Measurements from ENCODE around the gene GLG1.
"Not testable (repeated sequence)": the region's sequence is repeated elsewhere in the genome, so short reads cannot be mapped to it uniquely, and the experiment has no call there.

GLG1 gene

GRCh38 chr16:74606521-74607309 lies at the start of gene GLG1:
GLG1 (minus strand) TSS chr16:74607114; CDS start chr16:74607094, 20 bp downstream.
- DNase-seq (ENCODE audit: low read depth): peak; percentile 37
- TF ChIP-seq CTCF (IDR thresholded peaks at IDR 0.05; ENCODE audit: control insufficient read depth, extremely low read depth, insufficient read depth): 0 out of 2 replicates have a peak, but pooled peaks have one; percentile 7
- H3K4me3 ChIP-seq (ENCODE audit: low read depth, low read length): peak within 1 kb of the TSS; percentile 95

- no peak for TF ChIP-seq CTCF (IDR thresholded peaks at IDR 0.05; ENCODE audit: control insufficient read depth, extremely low read depth, insufficient read depth)
- H3K4me3 ChIP-seq (ENCODE audit: low read depth, low read length): no peak overlapping the region
- no peak for DNase-seq (ENCODE audit: low read depth)
These were observed 47.7 kb upstream of the GLG1 start for GRCh38 chr16:74654536-74655050.

- DNase-seq (ENCODE audit: low read depth); H3K4me3 ChIP-seq (ENCODE audit: low read depth, low read length): not testable (repeated sequence)
These were observed 46.0 kb upstream of the GLG1 start for GRCh38 chr16:74652883-74653282.

- DNase-seq (ENCODE audit: low read depth): no peak
- no peak overlapping the region for H3K4me3 ChIP-seq (ENCODE audit: low read depth, low read length)
- no peak for TF ChIP-seq CTCF (IDR thresholded peaks at IDR 0.05; ENCODE audit: control insufficient read depth, extremely low read depth, insufficient read depth)
These were observed 45.3 kb upstream of the GLG1 start for GRCh38 chr16:74652249-74652648.

- DNase-seq (ENCODE audit: low read depth): no peak
- TF ChIP-seq CTCF (IDR thresholded peaks at IDR 0.05; ENCODE audit: control insufficient read depth, extremely low read depth, insufficient read depth): no peak
- no peak overlapping the region for H3K4me3 ChIP-seq (ENCODE audit: low read depth, low read length)
These were observed 44.9 kb upstream of the GLG1 start for GRCh38 chr16:74651841-74652240.

GRCh38 chr16:74650966-74651567 lies 44.2 kb upstream of the GLG1 start:
- TF ChIP-seq CTCF (IDR thresholded peaks at IDR 0.05; ENCODE audit: control insufficient read depth, extremely low read depth, insufficient read depth): peak; percentile 45
- no peak overlapping the region for H3K4me3 ChIP-seq (ENCODE audit: low read depth, low read length)
- DNase-seq (ENCODE audit: low read depth): no peak

GRCh38 chr16:74649839-74650504 lies 43.1 kb upstream of the GLG1 start:
- no peak for TF ChIP-seq CTCF (IDR thresholded peaks at IDR 0.05; ENCODE audit: control insufficient read depth, extremely low read depth, insufficient read depth)
- H3K4me3 ChIP-seq (ENCODE audit: low read depth, low read length): no peak overlapping the region
- no peak for DNase-seq (ENCODE audit: low read depth)

Data from LNCaP clone FGC (cell line).